Mucosa of stomach (tissue), 1 donor: ENCODE measurements around the gene CACNA1G.
A peak's percentile ranks its signal among the peaks of the same experiment; 100 is the strongest.

ENCODE experiments used
- H3K27me3 ChIP-seq: one replicate; pipeline ENCODE4 v1.7.0; 2013; ENCODE audit warnings: mild to moderate bottlenecking, low read length; ENCODE audit not compliant: control insufficient read depth, insufficient read depth
- H3K36me3 ChIP-seq: one replicate; pipeline ENCODE4 v1.7.0; 2013; ENCODE audit warnings: low read length; ENCODE audit not compliant: control insufficient read depth, insufficient read depth
- H3K4me1 ChIP-seq: one replicate; pipeline ENCODE4 v1.7.0; 2013; ENCODE audit warnings: mild to moderate bottlenecking, low read length; ENCODE audit not compliant: control insufficient read depth, insufficient read depth
- H3K4me3 ChIP-seq: one replicate; pipeline ENCODE4 v1.7.0; 2013; ENCODE audit warnings: low read length
- H3K9ac ChIP-seq: one replicate; pipeline ENCODE4 v1.7.0; 2013; ENCODE audit warnings: mild to moderate bottlenecking, low read length, moderate library complexity
- H3K9me3 ChIP-seq: one replicate; pipeline ENCODE4 v1.7.0; 2013; ENCODE audit warnings: mild to moderate bottlenecking, low read length, moderate library complexity; ENCODE audit not compliant: control insufficient read depth
- donor health status: Pancreatic carcinoma.

Gene CACNA1G

DNA sequence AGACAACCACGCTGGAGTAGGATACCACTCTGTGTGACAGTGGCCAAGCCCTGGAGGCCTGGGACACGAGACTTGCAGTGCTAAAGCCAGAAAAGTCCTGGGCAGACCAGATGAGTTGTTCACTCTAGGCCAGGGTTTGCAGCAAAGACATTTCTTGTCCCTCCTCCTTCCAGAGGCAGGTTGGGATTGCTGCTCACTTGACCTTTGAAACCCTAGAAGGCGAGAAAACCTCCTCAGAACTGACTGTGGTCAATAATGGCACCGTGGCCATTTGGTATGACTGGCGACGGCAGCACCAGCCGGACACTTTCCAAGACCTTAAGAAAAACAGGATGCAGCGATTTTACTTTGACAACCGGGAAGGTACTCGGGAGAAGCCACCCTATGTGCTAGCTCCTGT is 37.7 kb upstream of the CACNA1G start:
- no peaks in the 10 kb centered on the region for H3K27me3 ChIP-seq
- H3K4me3 ChIP-seq, result no peak overlapping the region
- H3K9ac ChIP-seq, result no peak overlapping the region
- H3K36me3 ChIP-seq, result no peaks in the 10 kb centered on the region
- H3K9me3 ChIP-seq, result no peaks in the 10 kb centered on the region
- peaks cover 7% of the 10 kb centered on the region for H3K4me1 ChIP-seq

DNA sequence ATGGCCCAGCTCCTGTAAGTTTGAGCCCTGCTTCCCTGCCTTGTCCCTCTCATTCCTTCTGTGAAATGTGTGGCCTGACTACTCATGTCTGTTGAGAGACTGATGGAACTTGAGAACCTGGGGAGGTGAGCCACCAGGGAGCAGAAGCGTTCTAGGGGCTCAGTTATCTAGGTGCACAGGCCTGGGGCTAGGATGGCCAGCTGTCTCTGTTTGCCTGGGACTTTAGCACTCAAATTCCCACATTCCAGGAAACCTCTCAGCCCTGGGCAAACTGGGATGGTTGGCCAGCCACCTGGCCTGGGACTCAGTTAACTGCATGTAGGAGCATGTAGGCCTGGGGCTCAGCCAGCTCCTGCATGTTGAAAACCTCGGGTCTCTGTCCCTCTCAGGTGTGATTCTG is 37.3 kb upstream of the CACNA1G start:
- peaks cover 7% of the 10 kb centered on the region for H3K4me1 ChIP-seq
- H3K4me3 ChIP-seq, result no peak overlapping the region
- no peaks in the 10 kb centered on the region for H3K36me3 ChIP-seq
- no peaks in the 10 kb centered on the region for H3K9me3 ChIP-seq
- no peaks in the 10 kb centered on the region for H3K27me3 ChIP-seq
- H3K9ac ChIP-seq, result no peak overlapping the region

DNA sequence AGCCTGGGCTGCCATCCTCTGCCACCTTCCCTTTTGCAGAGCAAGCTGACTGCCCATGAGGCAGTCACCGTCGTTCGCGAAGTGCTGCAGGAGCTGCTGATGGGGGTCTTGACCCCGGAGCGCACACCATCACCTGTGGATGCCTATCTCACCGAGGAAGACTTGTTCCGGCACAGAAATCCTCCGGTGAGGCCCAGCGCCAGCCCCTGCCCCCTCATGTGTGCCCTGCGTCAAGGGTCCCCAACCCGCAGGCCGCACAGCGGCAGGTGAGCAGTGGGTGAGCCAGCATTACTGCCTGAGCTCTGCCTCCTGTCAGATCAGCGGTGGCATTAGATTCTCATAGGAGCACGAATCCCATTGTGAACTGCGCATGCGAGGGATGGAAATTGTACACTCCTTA is 35.7 kb upstream of the CACNA1G start:
- H3K9ac ChIP-seq, result no peak overlapping the region
- H3K36me3 ChIP-seq, result no peaks in the 10 kb centered on the region
- no peaks in the 10 kb centered on the region for H3K27me3 ChIP-seq
- H3K4me3 ChIP-seq, result no peak overlapping the region
- H3K9me3 ChIP-seq, result no peaks in the 10 kb centered on the region
- no peaks in the 10 kb centered on the region for H3K4me1 ChIP-seq

GRCh38 chr17:50527155-50527762 is 33.3 kb upstream of the CACNA1G start:
- peaks cover 13% of the 10 kb centered on the region for H3K4me1 ChIP-seq
- H3K4me3 ChIP-seq, result no peak overlapping the region
- peaks cover 2% of the 10 kb centered on the region for H3K27me3 ChIP-seq
- no peak overlapping the region for H3K9ac ChIP-seq
- H3K9me3 ChIP-seq, result no peaks in the 10 kb centered on the region
- no peaks in the 10 kb centered on the region for H3K36me3 ChIP-seq

DNA sequence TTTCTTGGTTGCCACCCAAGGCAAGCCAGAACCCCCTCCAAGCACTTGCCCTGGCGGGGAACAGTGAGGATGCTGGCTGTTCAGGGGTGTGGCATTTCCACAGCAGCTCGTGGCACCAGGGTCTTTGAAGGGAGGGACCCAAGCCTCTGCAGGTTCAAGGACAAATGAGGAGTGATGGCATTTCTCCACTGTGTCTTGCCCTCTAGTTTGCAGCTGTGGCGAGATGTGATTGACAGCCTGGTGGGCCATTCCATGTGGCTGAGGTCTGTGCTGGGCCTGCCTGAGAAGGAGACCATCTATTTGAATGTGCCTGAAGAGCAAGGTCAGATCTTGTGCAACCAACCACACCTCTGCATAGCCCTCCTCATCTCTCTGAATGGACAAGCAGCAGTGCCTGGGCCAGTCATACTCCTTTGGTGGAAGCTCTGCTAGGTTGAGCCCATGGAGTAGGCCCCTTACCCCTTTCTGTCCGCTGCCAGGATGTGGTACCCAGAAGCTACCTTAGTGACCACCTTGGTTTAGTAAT is 32.5 kb upstream of the CACNA1G start:
- H3K27me3 ChIP-seq, result peaks cover 9% of the 10 kb centered on the region
- no peaks in the 10 kb centered on the region for H3K9me3 ChIP-seq
- no peaks in the 10 kb centered on the region for H3K36me3 ChIP-seq
- H3K4me3 ChIP-seq, result no peak overlapping the region
- H3K9ac ChIP-seq, result no peak overlapping the region
- H3K4me1 ChIP-seq, result peaks cover 15% of the 10 kb centered on the region

DNA sequence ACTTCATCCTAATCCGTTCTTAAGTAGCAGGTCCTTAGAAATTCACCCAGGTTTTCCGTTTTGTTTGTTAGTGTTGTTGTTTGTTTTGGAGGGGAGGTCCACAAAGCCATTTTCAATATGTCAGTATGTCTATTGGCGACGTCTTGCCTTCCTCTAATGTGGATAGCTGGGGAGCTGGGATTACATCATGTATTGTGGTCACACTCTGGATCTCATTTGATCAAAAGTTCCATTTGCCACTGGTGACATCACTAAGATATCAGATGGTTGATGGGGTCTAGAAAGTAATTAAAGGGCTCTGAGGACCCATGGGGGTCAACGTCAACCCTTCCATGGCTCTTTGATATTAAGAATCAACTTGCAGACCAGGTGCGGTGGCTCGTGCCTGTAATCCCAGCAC is 30.7 kb upstream of the CACNA1G start:
- no peak overlapping the region for H3K4me3 ChIP-seq
- H3K4me1 ChIP-seq, result peaks cover 23% of the 10 kb centered on the region
- H3K9ac ChIP-seq, result no peak overlapping the region
- H3K9me3 ChIP-seq, result no peaks in the 10 kb centered on the region
- no peaks in the 10 kb centered on the region for H3K36me3 ChIP-seq
- peaks cover 9% of the 10 kb centered on the region for H3K27me3 ChIP-seq

GRCh38 chr17:50531428-50532025 is 29.0 kb upstream of the CACNA1G start:
- Histone ChIP-seq H3K4me1 (peaks cover 37% of the 10 kb centered on the region), H3K9ac (peak overlapping the region; percentile 93), H3K4me3 (no peak overlapping the region)

GRCh38 chr17:50532452-50533024 is 28.0 kb upstream of the CACNA1G start, which contains the start of gene EPN3:
Gene EPN3 (plus strand): TSS chr17:50532735. CDS start chr17:50536557, 3,822 bp downstream.
- H3K4me3 ChIP-seq, result peak within 1 kb of the TSS; percentile 79
- peaks cover 10% of the 10 kb centered on the region for H3K27me3 ChIP-seq
- peak within 1 kb of the TSS; percentile 93 for H3K9ac ChIP-seq
- peaks cover 47% of the 10 kb centered on the region for H3K4me1 ChIP-seq
- H3K9me3 ChIP-seq, result no peaks in the 10 kb centered on the region
- H3K36me3 ChIP-seq, result peaks cover 14% of the 10 kb centered on the region

More at GRCh38 chr17:50531428-50532025, 29.0 kb upstream of the CACNA1G start:
- H3K36me3 ChIP-seq, result peaks cover 4% of the 10 kb centered on the region
- no peaks in the 10 kb centered on the region for H3K9me3 ChIP-seq
- peaks cover 9% of the 10 kb centered on the region for H3K27me3 ChIP-seq

DNA sequence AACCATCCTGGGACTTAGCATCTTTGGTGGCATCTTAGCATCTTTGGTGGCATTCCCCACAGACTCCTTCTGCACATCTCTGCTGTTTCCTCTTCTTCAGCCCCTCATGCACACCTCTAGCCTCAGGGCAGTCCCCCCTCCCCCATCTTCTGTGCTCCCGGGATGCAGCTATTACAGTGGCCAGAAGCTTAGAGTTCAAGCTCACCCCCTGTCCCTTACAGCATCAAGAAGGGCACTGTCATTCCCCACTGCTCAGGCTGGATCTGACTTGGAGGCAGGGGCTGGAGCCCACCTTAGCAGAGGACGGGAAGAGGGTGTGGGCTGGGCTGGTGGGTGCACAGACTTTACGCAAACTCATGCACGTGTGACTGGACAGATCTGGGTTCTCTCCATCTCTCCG is 27.3 kb upstream of the CACNA1G start:
- Histone ChIP-seq H3K9ac (peak overlapping the region; percentile 93), H3K9me3 (no peaks in the 10 kb centered on the region), H3K4me3 (peak overlapping the region; percentile 79), H3K4me1 (peaks cover 54% of the 10 kb centered on the region), H3K36me3 (peaks cover 20% of the 10 kb centered on the region), H3K27me3 (peaks cover 12% of the 10 kb centered on the region)

DNA sequence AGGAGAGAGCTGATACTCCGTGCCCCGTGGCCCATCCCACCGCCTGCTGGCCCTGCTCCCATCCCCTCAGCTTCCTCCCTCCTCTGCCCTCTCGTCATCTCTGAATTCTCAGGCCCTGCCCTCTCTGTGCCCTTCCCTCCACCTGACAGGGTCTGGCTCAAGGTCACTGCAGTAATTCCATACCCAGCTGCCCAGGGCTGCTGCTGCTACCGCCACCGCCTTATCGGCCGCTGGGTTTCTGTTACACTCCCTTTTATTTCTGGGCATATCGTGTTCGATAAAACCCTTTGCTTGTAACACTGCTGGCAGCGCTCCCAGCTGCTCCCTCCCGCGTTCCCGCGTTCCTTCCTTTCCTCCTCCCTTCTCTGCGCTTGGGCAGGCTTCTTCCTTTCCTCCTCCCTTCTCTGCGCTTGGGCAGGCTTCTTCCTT is 26.8 kb upstream of the CACNA1G start:
- Histone ChIP-seq H3K36me3 (peaks cover 23% of the 10 kb centered on the region), H3K27me3 (peaks cover 12% of the 10 kb centered on the region), H3K9ac (peak overlapping the region; percentile 93), H3K4me3 (peak overlapping the region; percentile 79), H3K4me1 (peaks cover 59% of the 10 kb centered on the region), H3K9me3 (no peaks in the 10 kb centered on the region)

- H3K4me1 ChIP-seq, result peaks cover 66% of the 10 kb centered on the region
- peak overlapping the region; percentile 93 for H3K9ac ChIP-seq
- H3K9me3 ChIP-seq, result no peaks in the 10 kb centered on the region
- H3K36me3 ChIP-seq, result peaks cover 29% of the 10 kb centered on the region
- peaks cover 12% of the 10 kb centered on the region for H3K27me3 ChIP-seq
- H3K4me3 ChIP-seq, result peak overlapping the region; percentile 79
Measured at GRCh38 chr17:50534222-50534978, 26.1 kb upstream of the CACNA1G start.

- H3K9ac ChIP-seq, result peak overlapping the region; percentile 93
- no peaks in the 10 kb centered on the region for H3K9me3 ChIP-seq
- peaks cover 12% of the 10 kb centered on the region for H3K27me3 ChIP-seq
- H3K4me1 ChIP-seq, result peaks cover 71% of the 10 kb centered on the region
- H3K4me3 ChIP-seq, result peak overlapping the region; percentile 79
- peaks cover 34% of the 10 kb centered on the region for H3K36me3 ChIP-seq
Measured at GRCh38 chr17:50534979-50535326, 25.6 kb upstream of the CACNA1G start.
